Epithelial cell of prostate (primary cell): ENCODE measurements around the gene TMEM213.

ENCODE experiments used
- DNase-seq: peaks from one replicate; pipeline ENCODE4 v3.0.0-alpha.2; 2011; ENCODE audit warnings: low read depth, low spot score
- H3K27ac ChIP-seq: fragments of 450-650 bp; 2 replicates; pipeline ENCODE4 v1.5.1; 2017; ENCODE audit warnings: mild to moderate bottlenecking

TMEM213 gene

GRCh38 chr7:138835087-138835486, 37.3 kb downstream of the TMEM213 start:
- no peak overlapping the region for H3K27ac ChIP-seq
- DNase-seq, result no peak

- H3K27ac ChIP-seq, result no peak overlapping the region
- no peak for DNase-seq
Observed at GRCh38 chr7:138837627-138838026, 39.8 kb downstream of the TMEM213 start.

- no peak overlapping the region for H3K27ac ChIP-seq
- DNase-seq, result no peak
Observed at GRCh38 chr7:138838166-138838565, 40.4 kb downstream of the TMEM213 start.

GRCh38 chr7:138842111-138842510, 44.3 kb downstream of the TMEM213 start:
- DNase-seq, result no peak

GRCh38 chr7:138843632-138844580, 46.1 kb downstream of the TMEM213 start:
- H3K27ac ChIP-seq, result no peak overlapping the region
- no peak for DNase-seq

More at GRCh38 chr7:138842111-138842510, 44.3 kb downstream of the TMEM213 start:
- no peak overlapping the region for H3K27ac ChIP-seq

GRCh38 chr7:138845711-138846110, 47.9 kb downstream of the TMEM213 start:
- no peak for DNase-seq
- H3K27ac ChIP-seq, result no peak overlapping the region

GRCh38 chr7:138848056-138848980, 50.5 kb downstream of the TMEM213 start:
- H3K27ac ChIP-seq, result no peak overlapping the region
- DNase-seq, result no peak

GRCh38 chr7:138849701-138850100, 51.9 kb downstream of the TMEM213 start:
- H3K27ac ChIP-seq, result no peak overlapping the region
- no peak for DNase-seq

GRCh38 chr7:138852469-138852868, 54.7 kb downstream of the TMEM213 start:
- no peak for DNase-seq

GRCh38 chr7:138853448-138853847, 55.7 kb downstream of the TMEM213 start:
- H3K27ac ChIP-seq, result no peak overlapping the region
- no peak for DNase-seq

More at GRCh38 chr7:138852469-138852868, 54.7 kb downstream of the TMEM213 start:
- H3K27ac ChIP-seq, result no peak overlapping the region

- H3K27ac ChIP-seq, result no peak overlapping the region
- peak; percentile 22 for DNase-seq
Observed at GRCh38 chr7:138854115-138854645, 56.4 kb downstream of the TMEM213 start.

GRCh38 chr7:138857728-138858127, 59.9 kb downstream of the TMEM213 start:
- no peak overlapping the region for H3K27ac ChIP-seq
- no peak for DNase-seq

GRCh38 chr7:138861051-138861450, 63.3 kb downstream of the TMEM213 start:
- DNase-seq, result no peak
- no peak overlapping the region for H3K27ac ChIP-seq

GRCh38 chr7:138863931-138864330, 66.1 kb downstream of the TMEM213 start:
- no peak overlapping the region for H3K27ac ChIP-seq
- no peak for DNase-seq

GRCh38 chr7:138864667-138865066, 66.9 kb downstream of the TMEM213 start:
- peak; percentile 74 for DNase-seq

GRCh38 chr7:138865843-138866242, 68.0 kb downstream of the TMEM213 start:
- no peak overlapping the region for H3K27ac ChIP-seq
- DNase-seq, result no peak

More at GRCh38 chr7:138864667-138865066, 66.9 kb downstream of the TMEM213 start:
- peak overlapping the region; percentile 20 for H3K27ac ChIP-seq

- H3K27ac ChIP-seq, result no peak overlapping the region
- DNase-seq, result no peak
Observed at GRCh38 chr7:138866353-138866752, 68.6 kb downstream of the TMEM213 start.

- H3K27ac ChIP-seq, result no peak overlapping the region
- no peak for DNase-seq
Observed at GRCh38 chr7:138867744-138868143, 70.0 kb downstream of the TMEM213 start.

- DNase-seq, result no peak
- no peak overlapping the region for H3K27ac ChIP-seq
Observed at GRCh38 chr7:138868711-138869110, 70.9 kb downstream of the TMEM213 start.

GRCh38 chr7:138869353-138869752, 71.6 kb downstream of the TMEM213 start:
- no peak overlapping the region for H3K27ac ChIP-seq
- no peak for DNase-seq
